Osteoblast (primary cell): ENCODE data around the gene NOP14. TPM values are rescaled to one million over a fixed set of nuclear protein-coding genes. Genes with fewer than 3 reads are reported as not detected.

Source experiments
- DNase-seq: peaks from one replicate; pipeline ENCODE4 v3.0.0; 2011; ENCODE audit warnings: low spot score, mixed read lengths; ENCODE audit not compliant: insufficient read length; ENCODE audit errors: missing footprints
- H2AFZ ChIP-seq: 2 replicates; pipeline ENCODE4 v1.6.0; 2011; ENCODE audit warnings: mild to moderate bottlenecking, low read length
- H3K27ac ChIP-seq: 2 replicates; pipeline ENCODE4 v1.5.1; 2011; ENCODE audit warnings: mild to moderate bottlenecking, low read depth, low read length, moderate library complexity
- H3K27me3 ChIP-seq: 2 replicates; pipeline ENCODE4 v1.6.0; 2012; ENCODE audit warnings: mild to moderate bottlenecking, control low read depth, inconsistent platforms, low read length, moderate library complexity; ENCODE audit not compliant: insufficient read depth
- H3K36me3 ChIP-seq: 2 replicates; pipeline ENCODE4 v1.5.1; 2011; ENCODE audit warnings: mild to moderate bottlenecking, low read length, control low read depth, moderate library complexity; ENCODE audit not compliant: insufficient read depth
- H3K4me1 ChIP-seq: 2 replicates; pipeline ENCODE4 v1.5.1; 2011; ENCODE audit warnings: mild to moderate bottlenecking, low read length, control low read depth, moderate library complexity; ENCODE audit not compliant: insufficient read depth
- H3K4me2 ChIP-seq: 2 replicates; pipeline ENCODE4 v1.6.0; 2011; ENCODE audit warnings: mild to moderate bottlenecking, low read length; ENCODE audit not compliant: insufficient read depth
- H3K4me3 ChIP-seq: fragments of 200-600 bp; sonication (generic); 3 replicates; pipeline ENCODE4 v1.5.1; 2012; ENCODE audit warnings: mild to moderate bottlenecking, low read length, inconsistent platforms; ENCODE audit not compliant: insufficient read depth
- H3K79me2 ChIP-seq: 2 replicates; pipeline ENCODE4 v1.6.0; 2012; ENCODE audit warnings: mild to moderate bottlenecking, low read length, control low read depth, inconsistent platforms; ENCODE audit not compliant: insufficient read depth
- H3K9me3 ChIP-seq: 2 replicates; pipeline ENCODE4 v1.5.1; 2011; ENCODE audit warnings: low read depth, low read length, control low read depth
- H4K20me1 ChIP-seq: 2 replicates; pipeline ENCODE4 v1.6.0; 2012; ENCODE audit warnings: mild to moderate bottlenecking, low read length, control low read depth; ENCODE audit not compliant: insufficient read depth
- total RNA-seq: library from RNA; depleted of rRNA; stranded (reverse); fragments of >200 nt; gene quantifications from 2 replicates; pipeline ENCODE4 v1.2.3, GENCODE V29; 2012
- TF ChIP-seq, protein P1 (sequence below): IDR thresholded peaks from 2 replicates; pipeline ENCODE4 v1.5.1; 2011; ENCODE audit warnings: mild to moderate bottlenecking, low read depth, low read length, moderate library complexity; ENCODE audit errors: extremely low read depth

NOP14 gene
- total RNA-seq, 1 donor: 30.0 TPM

DNA sequence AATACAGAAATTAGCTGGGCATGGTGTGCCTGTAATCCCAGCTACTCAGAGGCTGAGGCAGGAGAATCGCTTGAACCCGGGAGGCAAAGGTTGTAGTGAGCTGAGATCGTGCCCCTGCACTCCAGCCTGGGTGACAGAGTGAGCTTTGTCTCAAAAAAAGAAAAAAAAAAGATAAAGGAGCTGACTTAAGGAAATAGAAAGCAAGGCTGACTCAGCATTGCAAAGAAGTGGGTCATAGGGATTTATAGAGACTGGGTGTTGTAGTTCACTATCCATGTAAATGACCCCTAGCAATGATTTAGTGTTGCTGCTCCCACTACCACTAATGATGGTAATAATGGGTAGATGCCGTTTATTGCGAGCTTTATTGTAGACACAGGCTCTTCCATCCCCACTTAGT lies 71.9 kb downstream of the NOP14 start:
- peaks cover 31% of the 10 kb centered on the region for H3K36me3 ChIP-seq
- H3K79me2 ChIP-seq: peaks cover 52% of the 10 kb centered on the region
- no peaks in the 10 kb centered on the region for H3K27me3 ChIP-seq
- H4K20me1 ChIP-seq: peaks cover 14% of the 10 kb centered on the region
- DNase-seq: peak; percentile 89
- H3K27ac ChIP-seq: no peak overlapping the region
- no peak overlapping the region for H3K4me3 ChIP-seq
- no peaks in the 10 kb centered on the region for H3K9me3 ChIP-seq
- H2AFZ ChIP-seq: no peak overlapping the region
- TF ChIP-seq, protein P1, sequence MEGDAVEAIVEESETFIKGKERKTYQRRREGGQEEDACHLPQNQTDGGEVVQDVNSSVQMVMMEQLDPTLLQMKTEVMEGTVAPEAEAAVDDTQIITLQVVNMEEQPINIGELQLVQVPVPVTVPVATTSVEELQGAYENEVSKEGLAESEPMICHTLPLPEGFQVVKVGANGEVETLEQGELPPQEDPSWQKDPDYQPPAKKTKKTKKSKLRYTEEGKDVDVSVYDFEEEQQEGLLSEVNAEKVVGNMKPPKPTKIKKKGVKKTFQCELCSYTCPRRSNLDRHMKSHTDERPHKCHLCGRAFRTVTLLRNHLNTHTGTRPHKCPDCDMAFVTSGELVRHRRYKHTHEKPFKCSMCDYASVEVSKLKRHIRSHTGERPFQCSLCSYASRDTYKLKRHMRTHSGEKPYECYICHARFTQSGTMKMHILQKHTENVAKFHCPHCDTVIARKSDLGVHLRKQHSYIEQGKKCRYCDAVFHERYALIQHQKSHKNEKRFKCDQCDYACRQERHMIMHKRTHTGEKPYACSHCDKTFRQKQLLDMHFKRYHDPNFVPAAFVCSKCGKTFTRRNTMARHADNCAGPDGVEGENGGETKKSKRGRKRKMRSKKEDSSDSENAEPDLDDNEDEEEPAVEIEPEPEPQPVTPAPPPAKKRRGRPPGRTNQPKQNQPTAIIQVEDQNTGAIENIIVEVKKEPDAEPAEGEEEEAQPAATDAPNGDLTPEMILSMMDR: no peak
- no peak overlapping the region for H3K4me2 ChIP-seq
- peaks cover 7% of the 10 kb centered on the region for H3K4me1 ChIP-seq

DNA sequence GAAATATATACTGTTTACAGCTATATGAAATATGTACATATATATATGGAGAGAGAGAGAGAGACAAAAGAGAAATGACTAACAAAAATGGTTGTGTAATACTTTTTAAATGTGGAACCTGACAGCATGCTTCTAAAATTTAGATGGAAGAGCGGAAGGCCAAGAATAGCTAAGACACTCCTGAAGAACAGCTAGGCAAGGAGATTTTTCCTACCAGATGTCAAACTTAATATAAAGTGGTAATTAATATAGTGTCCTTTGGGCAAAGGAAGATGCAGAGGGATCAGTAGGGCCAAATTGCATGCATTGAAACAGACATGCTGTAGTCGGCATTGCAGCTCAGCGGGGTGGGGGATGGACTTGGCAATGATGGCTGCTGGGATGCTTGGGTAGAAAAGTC lies 74.3 kb downstream of the NOP14 start:
- Histone ChIP-seq H3K36me3 (peaks cover 28% of the 10 kb centered on the region), H3K4me1 (peaks cover 7% of the 10 kb centered on the region), H3K4me3 (no peak overlapping the region), H3K27me3 (no peaks in the 10 kb centered on the region), H3K79me2 (peaks cover 60% of the 10 kb centered on the region), H3K9me3 (no peaks in the 10 kb centered on the region), H4K20me1 (peaks cover 14% of the 10 kb centered on the region), H3K27ac (no peak overlapping the region), H3K4me2 (no peak overlapping the region), H2AFZ (no peak overlapping the region)
- TF ChIP-seq, protein P1: no peak
- no peak for DNase-seq

Other genes with a start within 250 kb of the NOP14 start
- 37.7 and 44.9 TPM in 2 replicates for gene TNIP2, start 207.1 kb downstream of the NOP14 start, total RNA-seq
- 26.4 and 28.0 TPM in 2 replicates for gene SH3BP2, start 170.3 kb downstream of the NOP14 start, total RNA-seq
- gene ADD1, start 119.6 kb downstream of the NOP14 start, total RNA-seq: 200 and 204 TPM in 2 replicates
- gene GRK4, start 165 bp upstream of the NOP14 start, total RNA-seq: 7.4 and 7.6 TPM in 2 replicates
- not detected in 2 replicates for gene HTT-AS, start 111.1 kb upstream of the NOP14 start, total RNA-seq
- gene HTT, start 111.3 kb upstream of the NOP14 start, total RNA-seq: 44.5 and 65.1 TPM in 2 replicates